Activated T-helper 1 cell treated with anti-CD3 and anti-CD28 coated beads, Interleukin-2, amount 50 U/mL, for 16 hours (primary cell): ENCODE results near the gene CTRL.
"Not testable (repeated sequence)": the region's sequence is repeated elsewhere in the genome, so short reads cannot be mapped to it uniquely, and the experiment has no call there.

Experiments used
- DNase-seq, 2 donors: peaks; one replicate each; pipeline ENCODE4 v3.0.0-alpha.2; 2020; ENCODE audit warnings: low read depth in 1 of 2, low spot score in 1 of 2

CTRL gene

GRCh38 chr16:67931712-67932461, at the start of gene CTRL:
TSS of gene CTRL (minus strand) at chr16:67931862. CDS start at chr16:67931852, 10 bp downstream.
- DNase-seq, result no peak

- DNase-seq, result no peak
These were observed 48.5 kb upstream of the CTRL start, which contains the start of gene DPEP3 for GRCh38 chr16:67979955-67980678. TSS of gene DPEP3 (minus strand) at chr16:67980499. CDS start at chr16:67980380, 119 bp downstream.

- no peak for DNase-seq
These were observed 46.0 kb upstream of the CTRL start for GRCh38 chr16:67977469-67978227.

- DNase-seq, result no peak
These were observed 45.3 kb upstream of the CTRL start for GRCh38 chr16:67977005-67977404.

- DNase-seq, result no peak
These were observed 44.5 kb upstream of the CTRL start for GRCh38 chr16:67976205-67976604.

- no peak for DNase-seq
These were observed 43.9 kb upstream of the CTRL start for GRCh38 chr16:67975321-67976105.

GRCh38 chr16:67972285-67972684, 40.6 kb upstream of the CTRL start:
- DNase-seq, result not testable (repeated sequence)

- DNase-seq, result no peak
These were observed 39.4 kb upstream of the CTRL start for GRCh38 chr16:67971111-67971510.

- DNase-seq, result no peak
These were observed 37.8 kb upstream of the CTRL start for GRCh38 chr16:67969254-67970039.

- peak; percentile 54 to 81 for DNase-seq
These were observed 37.0 kb upstream of the CTRL start, which contains the start of gene SLC12A4 for GRCh38 chr16:67968400-67969253. TSS of gene SLC12A4 (minus strand) at chr16:67968637. CDS start at chr16:67968553, 84 bp downstream.

- no peak for DNase-seq
These were observed 36.3 kb upstream of the CTRL start for GRCh38 chr16:67967958-67968399.

GRCh38 chr16:67967183-67967957, 35.7 kb upstream of the CTRL start:
- no peak for DNase-seq

GRCh38 chr16:67966549-67967182, 35.0 kb upstream of the CTRL start:
- DNase-seq, result no peak

GRCh38 chr16:67965668-67966548, 34.2 kb upstream of the CTRL start:
- DNase-seq, result no peak

GRCh38 chr16:67964477-67965131, 32.9 kb upstream of the CTRL start:
- DNase-seq, result no peak

- DNase-seq, result no peak
These were observed 32.1 kb upstream of the CTRL start for GRCh38 chr16:67963662-67964321.
